ENCODE data around the gene COG2.
A peak's percentile ranks its signal among the peaks of the same experiment; 100 is the strongest.

The COG2 gene

GRCh38 chr1:230621324-230622030 lies 20.8 kb upstream of the COG2 start:
- no peak overlapping the region for H4K8ac ChIP-seq (ENCODE audit: low read depth, low read length)
- no CpG with 5 or more reads among the region's 7 CpGs for WGBS, 2 donors (ENCODE audit: extremely low coverage in 2 of 2, insufficient read length in 2 of 2, insufficient replicate concordance in 1 of 2)
- no peak overlapping the region for H2AK5ac ChIP-seq (ENCODE audit: low read depth, low read length)
- H3K79me1 ChIP-seq (ENCODE audit: low read depth, low read length): no peaks in the 10 kb centered on the region
- H3K4me3 ChIP-seq (ENCODE audit: low read length in 2 of 2): no peak overlapping the region
- no peak overlapping the region for H3K27ac ChIP-seq (replicated peaks; ENCODE audit: low read length)
- peak overlapping the region; percentile 12 for H2AFZ ChIP-seq (ENCODE audit: low read length)
- no peak overlapping the region for H3K23ac ChIP-seq (ENCODE audit: low read depth, low read length, poor library complexity)
- no peak overlapping the region for H2BK120ac ChIP-seq (ENCODE audit: low read depth, low read length)
- no peaks in the 10 kb centered on the region for H3K36me3 ChIP-seq (replicated peaks in 1 of 2; ENCODE audit: control insufficient read depth in 2 of 2, insufficient read depth in 2 of 2, low read length in 2 of 2)
- H3K4me2 ChIP-seq (ENCODE audit: insufficient read depth, low read length, poor library complexity, severe bottlenecking): no peak overlapping the region
- no peak for DNase-seq (ENCODE audit: low spot score)
- H4K91ac ChIP-seq (ENCODE audit: low read depth, low read length, poor library complexity): no peak overlapping the region
- peaks cover 0 to 6% (median 0%) of the 10 kb centered on the region in 3 experiments for H3K27me3 ChIP-seq (ENCODE audit: control insufficient read depth in 3 of 3, insufficient read depth in 3 of 3, low read depth in 1 of 3, low read length in 3 of 3)
- no peak overlapping the region for H3K14ac ChIP-seq (ENCODE audit: low read length)
- H3K9me3 ChIP-seq (replicated peaks in 1 of 2; ENCODE audit: control insufficient read depth in 2 of 2, insufficient read depth in 1 of 2, low read depth in 1 of 2, low read length in 2 of 2): peaks cover 0 to 1% of the 10 kb centered on the region in 2 donors
- no peak overlapping the region for H2BK5ac ChIP-seq (ENCODE audit: low read length)
- no peak overlapping the region for H3K18ac ChIP-seq (ENCODE audit: low read length)
- H3K4ac ChIP-seq (ENCODE audit: low read length): no peak overlapping the region
- H3K9ac ChIP-seq (ENCODE audit: low read depth, low read length, poor library complexity): no peak overlapping the region
- H2BK15ac ChIP-seq (ENCODE audit: low read length): no peak overlapping the region
- no peak overlapping the region for H2BK12ac ChIP-seq (ENCODE audit: low read length)
- no peaks in the 10 kb centered on the region for H3K4me1 ChIP-seq (ENCODE audit: control insufficient read depth in 2 of 2, insufficient read depth in 1 of 2, low read depth in 1 of 2, low read length in 2 of 2)

DNA sequence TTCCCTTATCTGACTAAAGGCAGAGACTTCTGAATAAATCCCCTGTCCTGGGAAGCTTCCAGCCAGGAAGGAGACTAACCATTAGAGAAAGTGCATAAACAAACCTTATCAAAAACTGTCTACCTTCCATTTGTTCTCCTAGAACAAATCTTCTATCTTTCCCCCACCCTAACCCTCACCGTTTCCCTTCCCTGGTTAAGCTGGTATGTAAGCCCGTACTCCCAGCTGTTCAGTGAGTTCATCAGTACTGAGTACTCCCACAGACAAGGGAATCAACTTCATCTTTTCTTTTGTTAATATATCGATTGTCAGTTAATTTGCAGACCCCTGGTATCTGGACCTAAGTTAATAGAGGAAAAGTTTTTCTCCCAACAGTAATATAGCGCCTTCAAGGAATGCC lies 20.1 kb upstream of the COG2 start:
- H3K23ac ChIP-seq (ENCODE audit: low read depth, low read length, poor library complexity): no peak overlapping the region
- H2BK5ac ChIP-seq (ENCODE audit: low read length): no peak overlapping the region
- H3K18ac ChIP-seq (ENCODE audit: low read length): no peak overlapping the region

GRCh38 chr1:230624097-230624713 lies 18.1 kb upstream of the COG2 start:
- no peak overlapping the region for H2BK120ac ChIP-seq (ENCODE audit: low read depth, low read length)
- no peak overlapping the region for H2BK15ac ChIP-seq (ENCODE audit: low read length)
- peaks cover 0 to 3% of the 10 kb centered on the region in 2 donors for H3K4me1 ChIP-seq (ENCODE audit: control insufficient read depth in 2 of 2, insufficient read depth in 1 of 2, low read depth in 1 of 2, low read length in 2 of 2)
- no peaks in the 10 kb centered on the region for H3K79me1 ChIP-seq (ENCODE audit: low read depth, low read length)
- H3K18ac ChIP-seq (ENCODE audit: low read length): no peak overlapping the region
- H2BK5ac ChIP-seq (ENCODE audit: low read length): no peak overlapping the region
- H3K4me2 ChIP-seq (ENCODE audit: insufficient read depth, low read length, poor library complexity, severe bottlenecking): no peak overlapping the region
- H2AFZ ChIP-seq (ENCODE audit: low read length): peak overlapping the region; percentile 23
- peaks cover 0 to 4% (median 0%) of the 10 kb centered on the region in 3 experiments for H3K27me3 ChIP-seq (ENCODE audit: control insufficient read depth in 3 of 3, insufficient read depth in 3 of 3, low read depth in 1 of 3, low read length in 3 of 3)
- no peak overlapping the region for H2BK12ac ChIP-seq (ENCODE audit: low read length)
- H3K27ac ChIP-seq (replicated peaks; ENCODE audit: low read length): no peak overlapping the region
- no peak overlapping the region for H3K9ac ChIP-seq (ENCODE audit: low read depth, low read length, poor library complexity)
- no peaks in the 10 kb centered on the region for H3K36me3 ChIP-seq (replicated peaks in 1 of 2; ENCODE audit: control insufficient read depth in 2 of 2, insufficient read depth in 2 of 2, low read length in 2 of 2)
- DNase-seq (ENCODE audit: low spot score): no peak
- no peak overlapping the region for H4K91ac ChIP-seq (ENCODE audit: low read depth, low read length, poor library complexity)
- no peaks in the 10 kb centered on the region for H3K9me3 ChIP-seq (replicated peaks in 1 of 2; ENCODE audit: control insufficient read depth in 2 of 2, insufficient read depth in 1 of 2, low read depth in 1 of 2, low read length in 2 of 2)
- no peak overlapping the region for H3K14ac ChIP-seq (ENCODE audit: low read length)
- H4K8ac ChIP-seq (ENCODE audit: low read depth, low read length): no peak overlapping the region
- H3K4me3 ChIP-seq (ENCODE audit: low read length in 2 of 2): no peak overlapping the region
- no peak overlapping the region for H2AK5ac ChIP-seq (ENCODE audit: low read depth, low read length)
- no CpG with 5 or more reads among the region's 19 CpGs for WGBS, 2 donors (ENCODE audit: extremely low coverage in 2 of 2, insufficient read length in 2 of 2, insufficient replicate concordance in 1 of 2)
- H3K4ac ChIP-seq (ENCODE audit: low read length): no peak overlapping the region
- no peak overlapping the region for H3K23ac ChIP-seq (ENCODE audit: low read depth, low read length, poor library complexity)

More for the DNA sequence above, 20.1 kb upstream of the COG2 start:
- Histone ChIP-seq H2BK15ac (ENCODE audit: low read length) (no peak overlapping the region), H3K4me2 (ENCODE audit: insufficient read depth, low read length, poor library complexity, severe bottlenecking) (no peak overlapping the region), H3K9ac (ENCODE audit: low read depth, low read length, poor library complexity) (no peak overlapping the region), H4K8ac (ENCODE audit: low read depth, low read length) (no peak overlapping the region), H3K27me3 (ENCODE audit: control insufficient read depth in 3 of 3, insufficient read depth in 3 of 3, low read depth in 1 of 3, low read length in 3 of 3) (peaks cover 0 to 4% (median 0%) of the 10 kb centered on the region in 3 experiments), H4K91ac (ENCODE audit: low read depth, low read length, poor library complexity) (no peak overlapping the region), H2AK5ac (ENCODE audit: low read depth, low read length) (no peak overlapping the region), H3K79me1 (ENCODE audit: low read depth, low read length) (no peaks in the 10 kb centered on the region), H2BK120ac (ENCODE audit: low read depth, low read length) (no peak overlapping the region), H3K9me3 (replicated peaks in 1 of 2; ENCODE audit: control insufficient read depth in 2 of 2, insufficient read depth in 1 of 2, low read depth in 1 of 2, low read length in 2 of 2) (no peaks in the 10 kb centered on the region), H3K14ac (ENCODE audit: low read length) (no peak overlapping the region), H3K27ac (replicated peaks; ENCODE audit: low read length) (no peak overlapping the region), H3K4ac (ENCODE audit: low read length) (no peak overlapping the region), H3K4me1 (ENCODE audit: control insufficient read depth in 2 of 2, insufficient read depth in 1 of 2, low read depth in 1 of 2, low read length in 2 of 2) (no peaks in the 10 kb centered on the region), H3K36me3 (replicated peaks in 1 of 2; ENCODE audit: control insufficient read depth in 2 of 2, insufficient read depth in 2 of 2, low read length in 2 of 2) (no peaks in the 10 kb centered on the region), H2AFZ (ENCODE audit: low read length) (no peak overlapping the region), H3K4me3 (ENCODE audit: low read length in 2 of 2) (no peak overlapping the region), H2BK12ac (ENCODE audit: low read length) (no peak overlapping the region)
- WGBS, 2 donors (ENCODE audit: extremely low coverage in 2 of 2, insufficient read length in 2 of 2, insufficient replicate concordance in 1 of 2): no CpG with 5 or more reads among the region's 4 CpGs
- DNase-seq (ENCODE audit: low spot score): no peak

GRCh38 chr1:230626232-230626631 lies 16.0 kb upstream of the COG2 start:
- Histone ChIP-seq H3K9ac (ENCODE audit: low read depth, low read length, poor library complexity) (no peak overlapping the region), H3K9me3 (replicated peaks in 1 of 2; ENCODE audit: control insufficient read depth in 2 of 2, insufficient read depth in 1 of 2, low read depth in 1 of 2, low read length in 2 of 2) (no peaks in the 10 kb centered on the region), H2BK5ac (ENCODE audit: low read length) (no peak overlapping the region), H4K91ac (ENCODE audit: low read depth, low read length, poor library complexity) (no peak overlapping the region), H3K4me3 (ENCODE audit: low read length in 2 of 2) (no peak overlapping the region), H3K14ac (ENCODE audit: low read length) (no peak overlapping the region), H3K4ac (ENCODE audit: low read length) (no peak overlapping the region), H2AK5ac (ENCODE audit: low read depth, low read length) (no peak overlapping the region), H3K18ac (ENCODE audit: low read length) (no peak overlapping the region), H3K36me3 (replicated peaks in 1 of 2; ENCODE audit: control insufficient read depth in 2 of 2, insufficient read depth in 2 of 2, low read length in 2 of 2) (no peaks in the 10 kb centered on the region), H2BK15ac (ENCODE audit: low read length) (no peak overlapping the region), H3K79me1 (ENCODE audit: low read depth, low read length) (no peaks in the 10 kb centered on the region), H4K8ac (ENCODE audit: low read depth, low read length) (no peak overlapping the region), H2AFZ (ENCODE audit: low read length) (no peak overlapping the region), H3K4me2 (ENCODE audit: insufficient read depth, low read length, poor library complexity, severe bottlenecking) (no peak overlapping the region), H2BK12ac (ENCODE audit: low read length) (no peak overlapping the region), H3K4me1 (ENCODE audit: control insufficient read depth in 2 of 2, insufficient read depth in 1 of 2, low read depth in 1 of 2, low read length in 2 of 2) (peaks cover 0 to 3% of the 10 kb centered on the region in 2 donors), H2BK120ac (ENCODE audit: low read depth, low read length) (no peak overlapping the region), H3K27ac (replicated peaks; ENCODE audit: low read length) (no peak overlapping the region), H3K27me3 (ENCODE audit: control insufficient read depth in 3 of 3, insufficient read depth in 3 of 3, low read depth in 1 of 3, low read length in 3 of 3) (peaks cover 0 to 4% (median 0%) of the 10 kb centered on the region in 3 experiments), H3K23ac (ENCODE audit: low read depth, low read length, poor library complexity) (no peak overlapping the region)
- DNase-seq (ENCODE audit: low spot score): no peak
- WGBS, 2 donors (ENCODE audit: extremely low coverage in 2 of 2, insufficient read length in 2 of 2, insufficient replicate concordance in 1 of 2): no CpG with 5 or more reads among the region's 2 CpGs

Data from neuronal stem cell (in vitro differentiated cells).